Tibial artery (tissue), 4 donors: ENCODE data around the gene ARHGAP18.

Experiments
- DNase-seq, 2 donors: peaks; one replicate each; pipeline ENCODE4 v3.0.0-alpha.2; 2019
- H3K27ac ChIP-seq, 2 donors: fragments of 200-600 bp; sonication (generic) in 1 of 2; 1 replicate in 1 of 2; 2 replicates in 1 of 2; pipeline ENCODE4 v1.5.1; 2018 to 2019; ENCODE audit warnings: mild to moderate bottlenecking in 1 of 2
- H3K27me3 ChIP-seq, 2 donors: fragments of 200-600 bp; sonication (generic) in 1 of 2; one replicate each; pipeline versions ENCODE4 v1.5.1 to v1.6.0; 2016 to 2019
- H3K36me3 ChIP-seq, 3 donors: fragments of 200-600 bp; sonication (generic) in 2 of 3; one replicate each; pipeline ENCODE4 v1.5.1; 2016 to 2019; ENCODE audit warnings: mild to moderate bottlenecking in 2 of 3
- H3K4me1 ChIP-seq, 4 donors: fragments of 200-600 bp; sonication (generic) in 2 of 4; 1 replicate in 3 of 4; 2 replicates in 1 of 4; pipeline ENCODE4 v1.5.1; 2016 to 2019
- H3K4me3 ChIP-seq, 2 donors: fragments of 200-600 bp; sonication (generic) in 1 of 2; 1 replicate in 1 of 2; 2 replicates in 1 of 2; pipeline ENCODE4 v1.5.1; 2018 to 2019; ENCODE audit warnings: mild to moderate bottlenecking in 2 of 2
- H3K9me3 ChIP-seq, 3 donors: fragments of 200-600 bp; sonication (generic) in 1 of 3; one replicate each; pipeline ENCODE4 v1.5.1; 2016 to 2019
- intact Hi-C: fragments of 100-400 bp; cut with DNase I; formaldehyde crosslinking; loops from one replicate; pipeline ENCODE4 v1.15.0; 2023; ENCODE audit warnings: low total_unique reads
- TF ChIP-seq, protein P1 (sequence below), 2 experiments: fragments of 200-600 bp in 1 of 2; fragments of 450-650 bp in 1 of 2; IDR thresholded peaks; one replicate each; pipeline ENCODE4 v1.5.1; 2017 to 2019; ENCODE audit warnings: antibody characterized with exemption in 2 of 2, mild to moderate bottlenecking in 1 of 2, moderate library complexity in 1 of 2

Gene ARHGAP18

DNA sequence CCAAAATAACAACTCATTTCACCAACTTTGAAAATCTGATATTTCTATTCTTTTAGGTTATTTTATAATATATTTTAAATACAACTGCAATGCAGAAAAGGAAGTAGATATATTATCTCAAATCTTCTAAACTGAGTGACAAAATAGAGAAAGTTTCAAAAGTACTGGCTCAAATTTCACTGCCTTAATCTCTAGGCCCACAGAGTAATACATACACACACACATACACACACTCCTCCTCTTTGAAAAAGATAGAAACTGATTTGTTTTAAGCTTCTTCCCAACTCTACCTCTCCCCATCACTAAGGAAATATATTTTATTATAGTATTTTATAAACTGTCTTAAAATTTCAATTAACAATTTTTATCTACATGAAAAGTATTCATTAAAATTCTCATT is 36.2 kb downstream of the ARHGAP18 start:
- no peak for DNase-seq
- intact Hi-C loops, result no loop called here
- Histone ChIP-seq H3K36me3 (no peaks in the 10 kb centered on the region), H3K27me3 (no peaks in the 10 kb centered on the region), H3K27ac (peak overlapping the region; percentile 7 to 39), H3K9me3 (no peaks in the 10 kb centered on the region), H3K4me3 (no peak overlapping the region), H3K4me1 (peaks cover 0 to 26% (median 8%) of the 10 kb centered on the region in 4 donors)
- TF ChIP-seq, protein P1, sequence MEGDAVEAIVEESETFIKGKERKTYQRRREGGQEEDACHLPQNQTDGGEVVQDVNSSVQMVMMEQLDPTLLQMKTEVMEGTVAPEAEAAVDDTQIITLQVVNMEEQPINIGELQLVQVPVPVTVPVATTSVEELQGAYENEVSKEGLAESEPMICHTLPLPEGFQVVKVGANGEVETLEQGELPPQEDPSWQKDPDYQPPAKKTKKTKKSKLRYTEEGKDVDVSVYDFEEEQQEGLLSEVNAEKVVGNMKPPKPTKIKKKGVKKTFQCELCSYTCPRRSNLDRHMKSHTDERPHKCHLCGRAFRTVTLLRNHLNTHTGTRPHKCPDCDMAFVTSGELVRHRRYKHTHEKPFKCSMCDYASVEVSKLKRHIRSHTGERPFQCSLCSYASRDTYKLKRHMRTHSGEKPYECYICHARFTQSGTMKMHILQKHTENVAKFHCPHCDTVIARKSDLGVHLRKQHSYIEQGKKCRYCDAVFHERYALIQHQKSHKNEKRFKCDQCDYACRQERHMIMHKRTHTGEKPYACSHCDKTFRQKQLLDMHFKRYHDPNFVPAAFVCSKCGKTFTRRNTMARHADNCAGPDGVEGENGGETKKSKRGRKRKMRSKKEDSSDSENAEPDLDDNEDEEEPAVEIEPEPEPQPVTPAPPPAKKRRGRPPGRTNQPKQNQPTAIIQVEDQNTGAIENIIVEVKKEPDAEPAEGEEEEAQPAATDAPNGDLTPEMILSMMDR (IDR thresholded peaks at IDR 0.05), result no peak

DNA sequence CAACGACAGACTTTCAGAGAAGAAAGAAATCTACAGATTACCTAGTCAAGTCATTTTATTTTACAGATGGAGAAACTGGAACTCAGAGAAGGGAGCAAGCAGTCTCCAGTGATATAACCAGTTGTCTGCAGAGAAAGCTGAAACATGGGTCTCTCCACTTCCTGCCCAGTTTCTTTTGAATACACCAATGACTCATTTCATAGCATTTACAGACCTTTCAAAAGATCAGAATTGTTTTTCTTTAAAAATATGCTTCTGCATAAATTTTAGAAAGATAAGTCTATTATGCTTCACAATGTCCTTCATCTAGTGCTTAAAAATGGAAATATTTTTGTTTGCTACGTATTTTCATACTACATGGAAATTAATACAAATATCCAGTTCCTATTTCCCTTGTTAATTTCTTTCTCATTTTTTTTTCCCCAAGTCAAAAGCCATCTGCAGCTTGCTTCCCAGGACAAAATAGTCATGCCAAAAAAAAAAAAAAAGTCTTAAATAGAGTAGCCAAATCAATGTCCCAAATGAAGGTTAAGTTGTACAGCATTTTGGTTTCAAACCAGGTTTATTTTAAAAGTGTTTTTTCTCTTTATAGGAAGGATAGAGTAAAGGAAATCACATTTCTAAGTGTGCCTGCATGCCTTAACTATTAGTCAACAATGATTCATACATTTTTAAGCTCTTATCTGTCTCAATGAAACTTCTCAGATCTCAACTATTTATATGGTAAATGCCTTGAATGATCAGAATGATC is 36.9 kb downstream of the ARHGAP18 start:
- DNase-seq, result no peak
- Histone ChIP-seq H3K9me3 (no peaks in the 10 kb centered on the region), H3K27ac (peak overlapping the region; percentile 14 to 39), H3K27me3 (no peaks in the 10 kb centered on the region), H3K4me3 (no peak overlapping the region), H3K36me3 (no peaks in the 10 kb centered on the region), H3K4me1 (peaks cover 0 to 25% (median 8%) of the 10 kb centered on the region in 4 donors)
- intact Hi-C loops, result no loop called here
- TF ChIP-seq, protein P1 (IDR thresholded peaks at IDR 0.05), result no peak

GRCh38 chr6:129672341-129672682 is 37.7 kb downstream of the ARHGAP18 start:
- no peaks in the 10 kb centered on the region for H3K36me3 ChIP-seq
- TF ChIP-seq, protein P1 (IDR thresholded peaks at IDR 0.05), result no peak
- H3K4me3 ChIP-seq, result no peak overlapping the region
- intact Hi-C loops, result no loop called here
- no peaks in the 10 kb centered on the region for H3K27me3 ChIP-seq
- no peaks in the 10 kb centered on the region for H3K9me3 ChIP-seq
- DNase-seq, result no peak
- H3K4me1 ChIP-seq, result peaks cover 0 to 25% (median 8%) of the 10 kb centered on the region in 4 donors
- peak overlapping the region; percentile 14 to 39 for H3K27ac ChIP-seq

GRCh38 chr6:129671442-129672340 is 38.3 kb downstream of the ARHGAP18 start:
- no peak for DNase-seq
- TF ChIP-seq, protein P1 (IDR thresholded peaks at IDR 0.05), result no peak
- Histone ChIP-seq H3K4me1 (peaks cover 0 to 25% (median 8%) of the 10 kb centered on the region in 4 donors), H3K36me3 (no peaks in the 10 kb centered on the region), H3K4me3 (no peak overlapping the region), H3K27me3 (no peaks in the 10 kb centered on the region), H3K27ac (peak overlapping the region; percentile 14 to 39), H3K9me3 (no peaks in the 10 kb centered on the region)
- intact Hi-C loops, result no loop called here

GRCh38 chr6:129670634-129671033 is 39.3 kb downstream of the ARHGAP18 start:
- H3K4me1 ChIP-seq, result peaks cover 0 to 25% (median 8%) of the 10 kb centered on the region in 4 donors
- H3K36me3 ChIP-seq, result no peaks in the 10 kb centered on the region
- TF ChIP-seq, protein P1 (IDR thresholded peaks at IDR 0.05), result no peak
- no peak overlapping the region for H3K4me3 ChIP-seq
- H3K27me3 ChIP-seq, result no peaks in the 10 kb centered on the region
- intact Hi-C loops, result no loop called here
- H3K9me3 ChIP-seq, result no peaks in the 10 kb centered on the region
- DNase-seq, result no peak
- H3K27ac ChIP-seq, result no peak overlapping the region
